Measurements from ENCODE around the gene DTX3.
"Not testable (repeated sequence)": the region's sequence is repeated elsewhere in the genome, so short reads cannot be mapped to it uniquely, and the experiment has no call there.

DTX3 gene

DNA sequence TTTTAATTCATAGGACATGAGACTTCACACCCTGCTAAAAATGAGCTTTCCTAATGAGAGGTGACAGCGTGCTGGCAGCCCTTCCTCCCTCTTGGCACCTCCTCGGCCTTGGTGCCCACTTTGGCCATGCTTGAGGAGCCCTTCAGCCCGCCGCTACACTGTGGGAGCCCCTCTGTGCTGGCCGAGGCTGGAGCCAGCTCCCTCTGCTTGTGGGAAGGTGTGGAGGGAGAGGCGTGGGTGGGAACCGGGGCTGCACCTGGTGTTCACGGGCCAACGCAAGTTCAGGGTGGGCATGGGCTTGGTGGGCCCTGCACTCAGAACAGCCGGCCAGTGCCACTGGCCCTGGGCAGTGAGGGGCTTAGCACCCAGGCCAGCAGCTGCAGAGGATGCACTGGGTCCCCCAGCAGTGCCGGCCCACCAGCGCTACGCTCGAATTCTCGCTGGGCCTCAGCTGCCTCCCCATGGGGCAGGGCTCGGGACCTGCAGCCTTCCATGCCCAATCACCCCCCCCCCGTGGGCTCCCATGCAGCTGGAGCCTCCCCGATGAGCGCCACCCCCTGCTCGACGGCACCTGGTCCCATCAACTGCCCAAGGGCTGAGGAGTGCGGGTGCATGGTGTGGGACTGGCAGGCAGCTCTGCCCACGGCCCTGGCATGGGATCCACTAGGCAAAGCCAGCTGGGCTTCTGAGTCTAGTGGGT lies 51.1 kb downstream of the DTX3 start:
- TF ChIP-seq, protein P1, sequence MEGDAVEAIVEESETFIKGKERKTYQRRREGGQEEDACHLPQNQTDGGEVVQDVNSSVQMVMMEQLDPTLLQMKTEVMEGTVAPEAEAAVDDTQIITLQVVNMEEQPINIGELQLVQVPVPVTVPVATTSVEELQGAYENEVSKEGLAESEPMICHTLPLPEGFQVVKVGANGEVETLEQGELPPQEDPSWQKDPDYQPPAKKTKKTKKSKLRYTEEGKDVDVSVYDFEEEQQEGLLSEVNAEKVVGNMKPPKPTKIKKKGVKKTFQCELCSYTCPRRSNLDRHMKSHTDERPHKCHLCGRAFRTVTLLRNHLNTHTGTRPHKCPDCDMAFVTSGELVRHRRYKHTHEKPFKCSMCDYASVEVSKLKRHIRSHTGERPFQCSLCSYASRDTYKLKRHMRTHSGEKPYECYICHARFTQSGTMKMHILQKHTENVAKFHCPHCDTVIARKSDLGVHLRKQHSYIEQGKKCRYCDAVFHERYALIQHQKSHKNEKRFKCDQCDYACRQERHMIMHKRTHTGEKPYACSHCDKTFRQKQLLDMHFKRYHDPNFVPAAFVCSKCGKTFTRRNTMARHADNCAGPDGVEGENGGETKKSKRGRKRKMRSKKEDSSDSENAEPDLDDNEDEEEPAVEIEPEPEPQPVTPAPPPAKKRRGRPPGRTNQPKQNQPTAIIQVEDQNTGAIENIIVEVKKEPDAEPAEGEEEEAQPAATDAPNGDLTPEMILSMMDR (IDR thresholded peaks at IDR 0.05; ENCODE audit: insufficient read depth, low read length, missing control alignments) = no peak
- ChIA-PET CTCF (interaction anchor here (0.9 to 1.5 kb wide), 3 partner anchors 13 to 72 kb away, joined by 4 to 5 read pairs (median 4); no protein-coding TSS in a partner anchor), POLR2A (no interaction called here)
- no peak for DNase-seq (ENCODE audit: low read depth, low spot score)
- H3K4me3 ChIP-seq (ENCODE audit: low read depth, low read length) = no peak overlapping the region

DNA sequence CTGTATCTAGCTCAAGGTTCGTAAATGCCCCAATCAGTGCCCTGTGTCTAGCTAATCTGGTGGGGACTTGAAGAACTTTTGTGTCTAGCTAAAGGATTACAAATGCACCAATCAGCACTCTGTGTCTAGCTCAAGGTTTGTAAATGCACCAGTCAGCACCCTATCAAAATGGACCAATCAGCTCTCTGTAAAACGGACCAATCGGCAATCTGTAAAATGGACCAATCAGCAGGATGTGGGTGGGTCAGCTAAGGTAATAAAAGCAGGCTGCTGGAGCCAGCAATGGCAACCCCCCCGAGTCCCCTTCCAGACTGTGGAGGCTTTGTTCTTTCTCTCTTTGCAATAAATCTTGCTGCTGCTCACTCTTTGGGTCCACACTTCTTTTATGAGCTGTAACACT lies 51.8 kb downstream of the DTX3 start:
- CTCF ChIA-PET = interaction anchor here (0.7 to 1.5 kb wide), 3 partner anchors 18 to 34 kb away, joined by 3 to 4 read pairs (median 3); no protein-coding TSS in a partner anchor
- POLR2A ChIA-PET; H3K4me3 ChIP-seq (ENCODE audit: low read depth, low read length); DNase-seq (ENCODE audit: low read depth, low spot score): not testable (repeated sequence)

DNA sequence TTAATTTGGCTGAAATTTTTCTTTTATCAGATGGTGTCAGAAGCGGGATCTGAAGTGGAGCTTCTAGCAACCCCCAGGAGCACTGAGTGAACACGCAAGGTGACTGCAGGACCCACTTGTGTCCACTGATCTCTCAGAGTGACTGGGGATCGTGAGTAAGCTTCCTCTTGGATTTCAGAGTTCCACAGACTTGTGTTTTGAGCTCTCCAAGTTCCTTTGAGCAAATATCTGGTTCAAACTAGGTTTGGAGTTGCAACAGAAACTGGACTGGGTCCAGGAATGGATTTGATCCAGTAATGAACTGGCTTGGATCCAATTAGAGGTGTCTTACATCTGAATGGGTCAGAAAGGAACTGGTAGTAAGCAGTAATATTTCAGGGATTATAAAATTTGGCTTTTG lies 53.1 kb downstream of the DTX3 start:
- ChIA-PET CTCF (interaction anchor here (1.0 to 1.5 kb wide), 6 partner anchors 13 to 76 kb away, joined by 3 to 6 read pairs (median 4); partner anchors contain the start of gene B4GALNT1), POLR2A (no interaction called here)
- no peak for DNase-seq (ENCODE audit: low read depth, low spot score)
- H3K4me3 ChIP-seq (ENCODE audit: low read depth, low read length) = no peak overlapping the region
- TF ChIP-seq, protein P1 (IDR thresholded peaks at IDR 0.05; ENCODE audit: insufficient read depth, low read length, missing control alignments) = no peak

DNA sequence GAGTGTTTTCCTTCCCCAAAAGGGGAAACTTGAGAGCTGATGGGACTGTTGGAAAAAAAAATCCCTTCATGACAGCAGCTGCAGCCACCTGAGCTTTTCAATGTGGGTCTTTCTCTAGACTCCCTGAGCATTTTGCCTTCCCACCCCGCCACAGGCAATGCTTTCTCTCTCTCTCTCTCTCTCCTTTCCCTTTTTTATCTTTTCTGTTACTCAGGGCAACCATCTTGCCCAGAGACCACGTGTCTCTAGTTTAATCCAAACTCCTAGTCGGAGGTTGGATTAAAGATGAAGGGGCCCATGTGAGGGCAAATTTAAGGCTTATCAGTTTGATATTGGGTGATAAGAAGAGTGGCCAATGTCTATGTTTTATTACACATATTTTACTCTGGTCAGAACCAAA lies 54.3 kb downstream of the DTX3 start:
- ChIA-PET POLR2A (no interaction called here), CTCF (interaction anchor here (1.2 to 4.3 kb wide), 2 partner anchors 18 to 75 kb away, joined by 3 to 15 read pairs; no protein-coding TSS in a partner anchor)
- no peak overlapping the region for H3K4me3 ChIP-seq (ENCODE audit: low read depth, low read length)
- TF ChIP-seq, protein P1 (IDR thresholded peaks at IDR 0.05; ENCODE audit: insufficient read depth, low read length, missing control alignments) = no peak
- no peak for DNase-seq (ENCODE audit: low read depth, low spot score)

All from AG04449 (cell line).